Lower lobe of right lung (tissue), 2 donors: ENCODE results near the gene GRAMD1B. TPM values are rescaled to one million over a fixed set of nuclear protein-coding genes. Genes with fewer than 3 reads are reported as not detected.

ENCODE experiments used
- ATAC-seq, 2 donors: fragments of 200-7000 bp; cut with Tn5 transposase; one replicate each; pipeline ENCODE4 v1.9.1; 2020 to 2022; ENCODE audit warnings: mild to moderate bottlenecking in 2 of 2, moderate library complexity in 2 of 2
- DNase-seq: peaks from one replicate; pipeline ENCODE4 v3.0.0-alpha.2; 2020
- H3K27ac ChIP-seq: fragments of 200-600 bp; one replicate; pipeline ENCODE4 v1.8.0; 2022
- H3K27me3 ChIP-seq: fragments of 200-600 bp; one replicate; pipeline ENCODE4 v1.8.0; 2022; ENCODE audit warnings: low read depth
- H3K36me3 ChIP-seq: fragments of 200-600 bp; one replicate; pipeline ENCODE4 v1.8.0; 2022; ENCODE audit warnings: mild to moderate bottlenecking
- H3K4me1 ChIP-seq: fragments of 200-600 bp; one replicate; pipeline ENCODE4 v1.8.0; 2022
- H3K4me3 ChIP-seq: fragments of 200-600 bp; one replicate; pipeline ENCODE4 v1.8.0; 2022; ENCODE audit warnings: mild to moderate bottlenecking
- H3K9me3 ChIP-seq: fragments of 200-600 bp; one replicate; pipeline ENCODE4 v1.8.0; 2022
- intact Hi-C: fragments of 100-400 bp; cut with DNase I; formaldehyde crosslinking; loops from one replicate; pipeline ENCODE4 v1.11.0; 2022
- total RNA-seq: library from RNA; stranded (reverse); fragmentation: NEBNext Ultra II Directional; extraction: Animal tissue kit (Norgen Biotek cat#: 25700); gene quantifications from one replicate; pipeline ENCODE4 v1.2.1, GENCODE V29; 2021
- TF ChIP-seq, protein P1 (sequence below): fragments of 200-600 bp; IDR thresholded peaks from one replicate; pipeline ENCODE4 v1.8.0; 2022; ENCODE audit warnings: antibody characterized with exemption, mild to moderate bottlenecking
- donor health status: DM: no; HTN: yes; CAD: no; lungs with severe emphysema.

GRAMD1B gene
- total RNA-seq, 1 donor from 2014 or later, result 9.9 TPM

DNA sequence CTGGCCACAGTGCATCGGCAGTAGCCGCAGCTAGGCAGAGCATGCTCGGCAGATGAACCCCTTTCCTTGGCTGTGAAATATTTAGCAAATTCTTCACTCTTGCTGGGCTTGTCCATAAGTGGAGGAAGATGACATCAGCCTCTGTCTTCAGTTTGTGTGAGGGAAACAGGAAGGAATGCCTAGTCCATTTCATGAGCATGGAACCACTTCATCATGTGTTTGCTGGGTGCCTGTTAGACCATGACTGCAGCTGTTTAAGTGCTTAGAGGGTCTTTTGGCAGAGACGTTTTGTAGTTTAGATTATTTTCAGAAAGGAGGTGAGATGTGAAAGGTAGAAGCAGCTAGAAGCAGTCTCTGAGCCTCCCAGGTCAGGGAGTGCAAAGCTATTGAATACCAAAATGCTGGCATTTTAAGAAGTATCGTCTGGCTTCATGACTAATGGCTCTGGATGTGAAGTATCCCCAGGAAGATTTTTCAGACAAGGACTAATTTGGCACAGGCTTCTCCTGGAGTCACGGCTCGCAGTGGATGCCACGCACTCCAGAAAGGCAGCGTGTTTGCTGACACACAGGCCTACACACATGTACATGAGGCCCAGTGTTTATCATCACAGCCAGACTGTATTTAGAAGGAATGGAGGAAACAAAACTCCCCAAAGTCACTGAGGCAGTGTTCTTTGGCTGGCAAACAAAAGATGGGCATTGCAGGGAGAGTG, 43.1 kb upstream of the GRAMD1B start:
- H3K36me3 ChIP-seq, result no peaks in the 10 kb centered on the region
- no peak for DNase-seq
- no peak for ATAC-seq
- H3K27ac ChIP-seq, result no peak overlapping the region
- intact Hi-C loops, result no loop called here
- H3K4me1 ChIP-seq, result no peaks in the 10 kb centered on the region
- no peak overlapping the region for H3K4me3 ChIP-seq
- TF ChIP-seq, protein P1, sequence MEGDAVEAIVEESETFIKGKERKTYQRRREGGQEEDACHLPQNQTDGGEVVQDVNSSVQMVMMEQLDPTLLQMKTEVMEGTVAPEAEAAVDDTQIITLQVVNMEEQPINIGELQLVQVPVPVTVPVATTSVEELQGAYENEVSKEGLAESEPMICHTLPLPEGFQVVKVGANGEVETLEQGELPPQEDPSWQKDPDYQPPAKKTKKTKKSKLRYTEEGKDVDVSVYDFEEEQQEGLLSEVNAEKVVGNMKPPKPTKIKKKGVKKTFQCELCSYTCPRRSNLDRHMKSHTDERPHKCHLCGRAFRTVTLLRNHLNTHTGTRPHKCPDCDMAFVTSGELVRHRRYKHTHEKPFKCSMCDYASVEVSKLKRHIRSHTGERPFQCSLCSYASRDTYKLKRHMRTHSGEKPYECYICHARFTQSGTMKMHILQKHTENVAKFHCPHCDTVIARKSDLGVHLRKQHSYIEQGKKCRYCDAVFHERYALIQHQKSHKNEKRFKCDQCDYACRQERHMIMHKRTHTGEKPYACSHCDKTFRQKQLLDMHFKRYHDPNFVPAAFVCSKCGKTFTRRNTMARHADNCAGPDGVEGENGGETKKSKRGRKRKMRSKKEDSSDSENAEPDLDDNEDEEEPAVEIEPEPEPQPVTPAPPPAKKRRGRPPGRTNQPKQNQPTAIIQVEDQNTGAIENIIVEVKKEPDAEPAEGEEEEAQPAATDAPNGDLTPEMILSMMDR, result no peak
- H3K27me3 ChIP-seq, result no peaks in the 10 kb centered on the region
- H3K9me3 ChIP-seq, result no peaks in the 10 kb centered on the region

DNA sequence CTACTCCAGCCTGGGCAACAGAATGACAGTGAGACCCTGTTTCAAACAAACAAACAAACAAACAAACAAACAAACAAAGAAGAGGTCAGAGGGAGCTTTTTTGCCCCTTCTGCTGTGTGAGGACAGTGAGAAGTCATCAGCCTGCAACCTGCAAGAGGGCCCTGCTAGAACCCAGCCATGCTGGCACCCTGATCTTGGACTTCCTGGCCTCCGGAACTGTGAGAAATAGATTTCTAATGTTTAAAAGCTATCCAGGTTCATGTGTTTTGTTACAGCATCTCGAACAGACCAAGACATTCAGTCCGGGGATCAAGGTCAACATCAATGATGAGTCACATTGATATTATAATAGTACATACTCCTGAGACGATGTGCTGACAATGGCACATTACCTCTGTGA, 41.4 kb upstream of the GRAMD1B start:
- Histone ChIP-seq H3K36me3 (no peaks in the 10 kb centered on the region), H3K4me3 (no peak overlapping the region), H3K27ac (no peak overlapping the region), H3K4me1 (no peaks in the 10 kb centered on the region), H3K9me3 (no peaks in the 10 kb centered on the region), H3K27me3 (no peaks in the 10 kb centered on the region)
- ATAC-seq, result no peak
- intact Hi-C loops, result no loop called here
- TF ChIP-seq, protein P1, result no peak
- DNase-seq, result no peak

DNA sequence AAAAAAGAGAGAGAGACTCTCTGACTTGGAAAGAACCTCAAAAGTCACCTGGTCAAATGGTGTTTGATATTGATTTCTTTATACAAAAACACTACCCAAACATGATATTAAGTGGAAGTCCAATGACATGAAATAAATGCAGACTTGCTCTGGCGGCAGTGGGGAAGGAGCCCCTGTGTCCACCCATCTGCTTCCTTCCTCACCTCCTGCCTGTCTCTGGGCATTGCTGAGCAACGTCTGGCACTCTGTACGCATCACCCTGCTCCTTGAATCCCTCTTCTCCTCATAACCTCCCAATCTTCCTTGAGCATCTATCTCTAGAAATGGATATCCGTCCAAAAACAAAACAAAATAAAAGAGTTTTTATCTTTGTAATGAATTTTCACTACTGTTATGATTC, 39.9 kb upstream of the GRAMD1B start:
- intact Hi-C loops, result no loop called here
- no peak overlapping the region for H3K27ac ChIP-seq
- ATAC-seq (no peak), DNase-seq (no peak)
- H3K27me3 ChIP-seq, result no peaks in the 10 kb centered on the region
- TF ChIP-seq, protein P1, result no peak
- H3K9me3 ChIP-seq, result no peaks in the 10 kb centered on the region
- H3K4me1 ChIP-seq, result no peaks in the 10 kb centered on the region
- H3K36me3 ChIP-seq, result no peaks in the 10 kb centered on the region
- no peak overlapping the region for H3K4me3 ChIP-seq

DNA sequence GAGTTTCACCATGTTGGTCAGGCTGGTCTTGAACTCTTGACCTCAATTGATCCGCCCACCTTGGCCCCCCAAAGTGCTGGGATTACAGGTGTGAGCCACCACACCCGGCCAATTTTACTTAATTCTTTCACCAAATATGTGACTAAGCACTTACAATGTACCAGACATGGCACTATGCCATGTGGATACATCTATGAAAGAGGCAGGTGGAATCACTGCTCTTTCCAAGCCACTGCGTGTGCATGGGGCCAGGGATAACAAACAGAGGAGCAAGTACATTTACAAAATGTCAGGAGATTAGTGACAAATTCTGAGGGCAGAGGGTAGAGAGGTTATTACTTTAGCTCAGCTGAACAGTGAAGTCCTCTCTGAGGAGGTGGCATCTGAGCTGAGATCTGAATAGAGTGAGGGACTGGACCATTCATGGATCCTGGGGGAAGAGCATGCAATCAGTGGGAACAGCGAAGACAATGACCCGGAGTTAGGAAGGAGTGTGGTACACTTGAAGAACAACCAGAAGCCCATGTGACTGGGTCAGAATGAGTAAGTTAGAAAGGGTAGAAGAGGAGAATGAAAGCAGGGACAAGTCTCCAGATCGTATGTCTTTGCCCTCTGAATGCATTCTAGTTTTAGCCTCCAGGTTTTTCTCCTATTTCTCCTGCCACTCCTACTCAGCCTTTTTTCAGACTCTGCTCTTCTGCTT, 38.3 kb upstream of the GRAMD1B start:
- TF ChIP-seq, protein P1, result no peak

DNA sequence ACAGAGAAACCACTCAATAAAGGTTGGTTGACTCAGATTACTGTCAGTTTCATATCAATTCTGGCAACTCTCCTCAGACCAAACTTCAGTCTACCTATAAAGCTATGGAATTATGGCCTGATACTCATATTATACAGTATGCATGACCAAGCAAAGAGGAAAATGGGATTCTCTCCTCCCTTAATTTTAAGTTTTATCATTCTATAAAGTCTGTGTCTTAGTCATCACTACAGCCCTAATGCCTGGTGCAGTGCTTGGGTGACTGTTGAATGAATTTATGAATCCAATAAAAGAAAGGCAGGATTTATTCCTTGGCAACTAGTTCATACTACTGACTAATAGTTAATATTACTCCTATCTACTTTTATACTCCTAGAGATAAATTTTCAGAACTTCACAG, 37.6 kb upstream of the GRAMD1B start:
- Histone ChIP-seq H3K36me3 (no peaks in the 10 kb centered on the region), H3K4me1 (no peaks in the 10 kb centered on the region), H3K9me3 (no peaks in the 10 kb centered on the region), H3K4me3 (no peak overlapping the region), H3K27me3 (no peaks in the 10 kb centered on the region), H3K27ac (no peak overlapping the region)
- intact Hi-C loops, result no loop called here
- DNase-seq (no peak), ATAC-seq (no peak)
- TF ChIP-seq, protein P1, result no peak

More for the DNA sequence above, 38.3 kb upstream of the GRAMD1B start:
- H3K4me3 ChIP-seq, result no peak overlapping the region
- no peaks in the 10 kb centered on the region for H3K36me3 ChIP-seq
- no peak for DNase-seq
- intact Hi-C loops, result no loop called here
- no peaks in the 10 kb centered on the region for H3K27me3 ChIP-seq
- no peaks in the 10 kb centered on the region for H3K9me3 ChIP-seq
- no peaks in the 10 kb centered on the region for H3K4me1 ChIP-seq
- no peak overlapping the region for H3K27ac ChIP-seq
- ATAC-seq, result no peak
